NCI-H1105 (cell line): Measurements from ENCODE around the gene FAM217A.

ENCODE experiments used
- DNase-seq: peaks from one replicate; lab custom pipeline; 2025; lab: John Stamatoyannopoulos, UW

Gene FAM217A

DNA sequence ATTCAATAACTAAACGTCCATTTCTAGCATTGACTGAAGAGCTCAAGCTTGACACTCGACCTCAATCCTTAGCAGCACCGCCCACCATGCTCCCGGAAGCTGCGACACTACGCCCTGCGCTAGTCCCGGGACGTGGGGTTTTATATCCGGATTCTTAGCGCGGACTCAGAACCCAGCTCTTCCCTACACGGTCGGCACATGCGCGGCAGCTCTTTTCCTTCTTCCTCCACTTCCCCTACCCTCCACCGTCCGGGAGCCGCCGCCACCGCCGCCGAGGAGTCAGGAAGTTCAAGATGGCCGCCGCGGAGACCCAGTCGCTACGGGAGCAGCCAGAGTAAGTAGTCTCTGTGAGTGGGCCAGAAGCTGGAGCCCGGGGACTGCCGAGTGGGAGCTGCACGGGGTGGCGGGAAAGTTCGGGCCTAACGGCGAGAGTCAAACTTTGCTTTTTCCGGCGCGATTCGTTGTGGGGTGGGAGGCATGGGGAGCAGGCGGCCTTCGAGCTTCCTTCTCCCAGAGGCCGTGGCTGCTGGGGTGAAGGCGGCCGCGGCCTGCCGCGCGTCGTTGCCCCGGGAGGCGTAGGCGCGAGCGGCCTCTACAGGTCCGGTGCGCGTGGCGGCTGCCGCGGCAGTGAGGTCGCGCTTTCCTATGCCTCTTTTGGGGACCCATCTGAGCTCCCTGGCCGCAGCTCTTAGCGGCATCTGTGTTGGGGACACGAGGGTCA lies 57.6 kb downstream of the FAM217A start:
- DNase-seq: peak; percentile 97

DNA sequence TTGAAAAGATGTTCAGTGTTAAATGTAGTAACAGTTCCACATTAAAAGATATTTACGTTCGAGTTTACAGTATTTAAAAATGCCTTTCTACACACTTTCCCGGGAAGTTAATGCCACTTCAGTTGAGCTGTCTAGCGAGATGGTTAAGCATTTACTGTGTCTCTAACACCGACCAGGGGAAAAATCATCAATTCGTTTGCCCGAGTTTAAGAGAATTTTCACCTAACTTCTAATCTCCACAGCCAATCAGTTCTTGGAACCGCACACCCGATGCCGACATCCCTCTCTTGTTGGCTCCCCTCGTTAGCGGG lies 58.2 kb downstream of the FAM217A start:
- DNase-seq: no peak

- DNase-seq: no peak
These were observed 60.1 kb downstream of the FAM217A start for GRCh38 chr6:4018924-4019236.
